K562 (cell line): ENCODE data around the gene EMILIN3. TPM values are rescaled to one million over a fixed set of nuclear protein-coding genes. Genes with fewer than 3 reads are reported as not detected.
A peak's percentile ranks its signal among the peaks of the same experiment; 100 is the strongest.

ENCODE experiments used
- HMG20A ChIP-seq: fragments of 450-650 bp; formaldehyde crosslinking; conservative IDR thresholded peaks from 2 replicates; pipeline ENCODE4 v1.4.0; 2020; ENCODE audit warnings: mild to moderate bottlenecking, mixed read lengths
- SP2 ChIP-seq: IDR thresholded peaks from 2 replicates; pipeline ENCODE4 v1.6.1; 2011; ENCODE audit warnings: mild to moderate bottlenecking, low read depth, low read length, moderate library complexity; ENCODE audit not compliant: poor library complexity, severe bottlenecking; ENCODE audit errors: extremely low read depth
- ZNF140 ChIP-seq: fragments of 250-450 bp; sonication (Bioruptor Pico); IDR thresholded peaks from 2 replicates; pipeline ENCODE4 v1.8.0; 2021; ENCODE audit warnings: moderate library complexity, mild to moderate bottlenecking, inconsistent platforms
- ZNF24 ChIP-seq: fragments of 450-650 bp; IDR thresholded peaks from 2 replicates; pipeline ENCODE4 v1.6.1; 2016
- ZNF282 ChIP-seq: sonication (generic); formaldehyde crosslinking; IDR thresholded peaks from 2 replicates; pipeline ENCODE4 v1.8.1; 2023; ENCODE audit warnings: missing genetic modification reagents
- polyA plus RNA-seq, 8 experiments: library from polyadenylated mRNA; depleted of rRNA in 4 of 8; stranded (reverse) in 5 of 8; unstranded in 3 of 8; fragments of >200 nt; fragmentation: Nextera tagmentation in 2 of 8; fragmentation: Illumina TruSeq in 1 of 8; extraction: Ambion mirVana in 2 of 8; extraction: Trizol in 1 of 8; gene quantifications; 2 replicates each; pipeline versions ENCODE4 v1.2.1 to v1.2.3, GENCODE V29; 2011 to 2014; ENCODE audit warnings: inconsistent platforms in 1 of 8, missing spikeins in 1 of 8
- total RNA-seq, 7 experiments: library from RNA; depleted of rRNA in 6 of 7; stranded (reverse); fragments of >200 nt in 6 of 7; fragmentation: Illumina TruSeq in 2 of 7; extraction: Trizol in 2 of 7; gene quantifications; 2 replicates each; pipeline versions ENCODE4 v1.2.1 to v1.2.3, GENCODE V29; 2011 to 2021; ENCODE audit warnings: low replicate concordance in 1 of 7
- TF ChIP-seq, protein P1 (sequence below), 2 experiments: fragments of 450-650 bp in 1 of 2; sonication (generic) in 1 of 2; formaldehyde crosslinking in 1 of 2; IDR thresholded peaks; 2 replicates each; pipeline versions ENCODE4 v1.7.1 to v1.9.0; 2016 to 2022; ENCODE audit warnings: inconsistent platforms in 1 of 2, mild to moderate bottlenecking in 1 of 2, missing genetic modification reagents in 1 of 2
- TF ChIP-seq, protein P2 (sequence below): fragments of 250-450 bp; sonication (Bioruptor Pico); IDR thresholded peaks from 2 replicates; pipeline ENCODE4 v1.5.0; 2021
- TF ChIP-seq, protein P3 (sequence below): fragments of 250-450 bp; sonication (Bioruptor Pico); IDR thresholded peaks from 2 replicates; pipeline ENCODE4 v1.8.0; 2021; ENCODE audit warnings: borderline replicate concordance, mild to moderate bottlenecking, moderate library complexity; ENCODE audit not compliant: poor library complexity, severe bottlenecking
- TF ChIP-seq, protein P4 (sequence below): sonication (generic); formaldehyde crosslinking; IDR thresholded peaks from 2 replicates; pipeline ENCODE4 v1.8.0; 2022; ENCODE audit warnings: missing genetic modification reagents, mild to moderate bottlenecking, borderline replicate concordance
- TF ChIP-seq, protein P5 (sequence below): fragments of 450-650 bp; IDR thresholded peaks from one replicate; pipeline ENCODE4 v1.6.1; 2018; ENCODE audit warnings: mild to moderate bottlenecking, moderate library complexity; ENCODE audit not compliant: partially characterized antibody

EMILIN3 gene
- total and polyA plus RNA-seq, 9 of the 15 experiments (the other 6 are each of a cell fraction or from before 2014, with no cell fraction given) = 0.01 to 0.07 TPM; not detected in 7

DNA sequence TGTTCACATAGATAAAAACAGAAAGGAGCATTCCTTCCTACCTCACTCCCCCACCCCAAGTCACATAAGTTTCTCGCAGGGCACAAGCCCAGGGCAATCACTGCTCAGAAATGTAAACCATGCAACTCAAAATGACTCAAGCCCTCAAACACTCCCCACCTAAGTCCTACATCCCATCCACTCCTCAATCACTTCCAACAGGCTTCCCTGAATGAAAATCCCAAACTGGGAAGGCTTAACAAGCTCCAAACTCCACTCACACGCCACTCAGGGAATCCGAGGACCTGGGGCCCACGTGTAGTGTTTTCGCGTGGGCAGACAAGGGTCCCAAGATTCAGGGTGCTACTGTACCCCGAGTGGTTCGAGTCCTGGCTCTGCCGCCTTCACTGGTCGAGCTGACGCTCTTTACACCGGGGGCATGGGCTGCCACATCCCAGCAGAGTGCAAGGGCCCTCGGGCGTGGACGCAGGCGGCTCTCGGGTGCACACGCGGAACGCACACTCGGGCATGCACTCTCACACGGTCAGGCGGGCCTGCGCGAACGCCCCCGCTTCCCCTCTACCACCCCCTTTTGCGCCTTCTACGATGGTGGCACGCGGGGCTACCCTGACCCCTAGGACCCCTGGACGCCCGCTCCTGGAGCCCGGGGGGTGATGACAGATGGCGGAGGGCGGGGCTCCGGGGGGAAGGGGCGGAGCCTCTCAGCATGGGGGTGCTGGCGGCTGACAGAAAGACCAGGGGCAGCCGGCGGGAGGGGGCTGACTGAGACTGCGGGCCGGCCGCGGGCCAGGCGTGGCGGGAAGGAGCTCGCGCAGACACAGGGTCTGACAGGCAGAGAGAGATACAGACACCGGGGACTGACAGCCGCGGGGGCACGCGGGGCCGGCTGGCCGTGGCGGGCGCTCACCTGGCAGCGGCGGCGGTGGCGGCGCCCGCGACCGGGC lies 49.7 kb downstream of the EMILIN3 start (continued):
- TF ChIP-seq, protein P1, sequence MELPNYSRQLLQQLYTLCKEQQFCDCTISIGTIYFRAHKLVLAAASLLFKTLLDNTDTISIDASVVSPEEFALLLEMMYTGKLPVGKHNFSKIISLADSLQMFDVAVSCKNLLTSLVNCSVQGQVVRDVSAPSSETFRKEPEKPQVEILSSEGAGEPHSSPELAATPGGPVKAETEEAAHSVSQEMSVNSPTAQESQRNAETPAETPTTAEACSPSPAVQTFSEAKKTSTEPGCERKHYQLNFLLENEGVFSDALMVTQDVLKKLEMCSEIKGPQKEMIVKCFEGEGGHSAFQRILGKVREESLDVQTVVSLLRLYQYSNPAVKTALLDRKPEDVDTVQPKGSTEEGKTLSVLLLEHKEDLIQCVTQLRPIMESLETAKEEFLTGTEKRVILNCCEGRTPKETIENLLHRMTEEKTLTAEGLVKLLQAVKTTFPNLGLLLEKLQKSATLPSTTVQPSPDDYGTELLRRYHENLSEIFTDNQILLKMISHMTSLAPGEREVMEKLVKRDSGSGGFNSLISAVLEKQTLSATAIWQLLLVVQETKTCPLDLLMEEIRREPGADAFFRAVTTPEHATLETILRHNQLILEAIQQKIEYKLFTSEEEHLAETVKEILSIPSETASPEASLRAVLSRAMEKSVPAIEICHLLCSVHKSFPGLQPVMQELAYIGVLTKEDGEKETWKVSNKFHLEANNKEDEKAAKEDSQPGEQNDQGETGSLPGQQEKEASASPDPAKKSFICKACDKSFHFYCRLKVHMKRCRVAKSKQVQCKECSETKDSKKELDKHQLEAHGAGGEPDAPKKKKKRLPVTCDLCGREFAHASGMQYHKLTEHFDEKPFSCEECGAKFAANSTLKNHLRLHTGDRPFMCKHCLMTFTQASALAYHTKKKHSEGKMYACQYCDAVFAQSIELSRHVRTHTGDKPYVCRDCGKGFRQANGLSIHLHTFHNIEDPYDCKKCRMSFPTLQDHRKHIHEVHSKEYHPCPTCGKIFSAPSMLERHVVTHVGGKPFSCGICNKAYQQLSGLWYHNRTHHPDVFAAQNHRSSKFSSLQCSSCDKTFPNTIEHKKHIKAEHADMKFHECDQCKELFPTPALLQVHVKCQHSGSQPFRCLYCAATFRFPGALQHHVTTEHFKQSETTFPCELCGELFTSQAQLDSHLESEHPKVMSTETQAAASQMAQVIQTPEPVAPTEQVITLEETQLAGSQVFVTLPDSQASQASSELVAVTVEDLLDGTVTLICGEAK (IDR thresholded peaks at IDR 0.05) = peak; percentile 31; the same call in 1 of the 2 replicates
- TF ChIP-seq, protein P1 (CRISPR knock-in tag; IDR thresholded peaks at IDR 0.05) = no peak
- TF ChIP-seq, protein P2, sequence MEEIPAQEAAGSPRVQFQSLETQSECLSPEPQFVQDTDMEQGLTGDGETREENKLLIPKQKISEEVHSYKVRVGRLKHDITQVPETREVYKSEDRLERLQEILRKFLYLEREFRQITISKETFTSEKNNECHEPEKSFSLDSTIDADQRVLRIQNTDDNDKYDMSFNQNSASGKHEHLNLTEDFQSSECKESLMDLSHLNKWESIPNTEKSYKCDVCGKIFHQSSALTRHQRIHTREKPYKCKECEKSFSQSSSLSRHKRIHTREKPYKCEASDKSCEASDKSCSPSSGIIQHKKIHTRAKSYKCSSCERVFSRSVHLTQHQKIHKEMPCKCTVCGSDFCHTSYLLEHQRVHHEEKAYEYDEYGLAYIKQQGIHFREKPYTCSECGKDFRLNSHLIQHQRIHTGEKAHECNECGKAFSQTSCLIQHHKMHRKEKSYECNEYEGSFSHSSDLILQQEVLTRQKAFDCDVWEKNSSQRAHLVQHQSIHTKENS (CRISPR knock-in tag) = no peak
- TF ChIP-seq, protein P3, sequence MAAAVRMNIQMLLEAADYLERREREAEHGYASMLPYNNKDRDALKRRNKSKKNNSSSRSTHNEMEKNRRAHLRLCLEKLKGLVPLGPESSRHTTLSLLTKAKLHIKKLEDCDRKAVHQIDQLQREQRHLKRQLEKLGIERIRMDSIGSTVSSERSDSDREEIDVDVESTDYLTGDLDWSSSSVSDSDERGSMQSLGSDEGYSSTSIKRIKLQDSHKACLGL (CRISPR knock-in tag) = no peak
- TF ChIP-seq, protein P4, sequence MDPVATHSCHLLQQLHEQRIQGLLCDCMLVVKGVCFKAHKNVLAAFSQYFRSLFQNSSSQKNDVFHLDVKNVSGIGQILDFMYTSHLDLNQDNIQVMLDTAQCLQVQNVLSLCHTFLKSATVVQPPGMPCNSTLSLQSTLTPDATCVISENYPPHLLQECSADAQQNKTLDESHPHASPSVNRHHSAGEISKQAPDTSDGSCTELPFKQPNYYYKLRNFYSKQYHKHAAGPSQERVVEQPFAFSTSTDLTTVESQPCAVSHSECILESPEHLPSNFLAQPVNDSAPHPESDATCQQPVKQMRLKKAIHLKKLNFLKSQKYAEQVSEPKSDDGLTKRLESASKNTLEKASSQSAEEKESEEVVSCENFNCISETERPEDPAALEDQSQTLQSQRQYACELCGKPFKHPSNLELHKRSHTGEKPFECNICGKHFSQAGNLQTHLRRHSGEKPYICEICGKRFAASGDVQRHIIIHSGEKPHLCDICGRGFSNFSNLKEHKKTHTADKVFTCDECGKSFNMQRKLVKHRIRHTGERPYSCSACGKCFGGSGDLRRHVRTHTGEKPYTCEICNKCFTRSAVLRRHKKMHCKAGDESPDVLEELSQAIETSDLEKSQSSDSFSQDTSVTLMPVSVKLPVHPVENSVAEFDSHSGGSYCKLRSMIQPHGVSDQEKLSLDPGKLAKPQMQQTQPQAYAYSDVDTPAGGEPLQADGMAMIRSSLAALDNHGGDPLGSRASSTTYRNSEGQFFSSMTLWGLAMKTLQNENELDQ (CRISPR knock-in tag) = no peak
- TF ChIP-seq, protein P5, sequence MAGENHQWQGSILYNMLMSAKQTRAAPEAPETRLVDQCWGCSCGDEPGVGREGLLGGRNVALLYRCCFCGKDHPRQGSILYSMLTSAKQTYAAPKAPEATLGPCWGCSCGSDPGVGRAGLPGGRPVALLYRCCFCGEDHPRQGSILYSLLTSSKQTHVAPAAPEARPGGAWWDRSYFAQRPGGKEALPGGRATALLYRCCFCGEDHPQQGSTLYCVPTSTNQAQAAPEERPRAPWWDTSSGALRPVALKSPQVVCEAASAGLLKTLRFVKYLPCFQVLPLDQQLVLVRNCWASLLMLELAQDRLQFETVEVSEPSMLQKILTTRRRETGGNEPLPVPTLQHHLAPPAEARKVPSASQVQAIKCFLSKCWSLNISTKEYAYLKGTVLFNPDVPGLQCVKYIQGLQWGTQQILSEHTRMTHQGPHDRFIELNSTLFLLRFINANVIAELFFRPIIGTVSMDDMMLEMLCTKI = no peak
- no peak for TF ChIP-seq SP2
- no peak for TF ChIP-seq ZNF140 (CRISPR knock-in tag)
- no peak for TF ChIP-seq ZNF24
- no peak for TF ChIP-seq HMG20A (CRISPR knock-in tag)
- TF ChIP-seq ZNF282 (CRISPR knock-in tag) = 0 out of 2 replicates have a peak, but pooled peaks have one; percentile 29
